PFSK-1 (cell line): ENCODE data around the gene SELENOP.

Experiments
- FOXP2 ChIP-seq: optimal IDR thresholded peaks from 2 replicates; pipeline ENCODE3; 2011; ENCODE audit warnings: borderline replicate concordance, control low read depth, inconsistent platforms; ENCODE audit not compliant: insufficient read depth; ENCODE audit errors: extremely low read length, extremely low read depth
- POLR2AphosphoS5 ChIP-seq: IDR thresholded peaks from 2 replicates; pipeline ENCODE4 v1.6.1; 2012; ENCODE audit warnings: low read depth, mild to moderate bottlenecking, control low read depth, low read length, moderate library complexity
- SIN3A ChIP-seq: IDR thresholded peaks from 2 replicates; pipeline ENCODE4 v1.6.1; 2012; ENCODE audit warnings: mild to moderate bottlenecking, low read length, moderate library complexity, borderline replicate concordance; ENCODE audit not compliant: insufficient read depth
- TAF1 ChIP-seq: IDR thresholded peaks from 2 replicates; pipeline ENCODE4 v1.6.1; 2012; ENCODE audit warnings: low read length, control low read depth, borderline replicate concordance; ENCODE audit not compliant: insufficient read depth
- TF ChIP-seq, protein P1 (sequence below), 2 experiments: IDR thresholded peaks; 2 replicates each; pipeline versions ENCODE4 v1.6.1 to v1.8.0; 2011 to 2012; ENCODE audit warnings: low read depth in 2 of 2, low read length in 2 of 2, control low read depth in 1 of 2, inconsistent platforms in 1 of 2, mild to moderate bottlenecking in 1 of 2, moderate library complexity in 1 of 2; ENCODE audit not compliant: insufficient read depth in 1 of 2

The SELENOP gene

DNA sequence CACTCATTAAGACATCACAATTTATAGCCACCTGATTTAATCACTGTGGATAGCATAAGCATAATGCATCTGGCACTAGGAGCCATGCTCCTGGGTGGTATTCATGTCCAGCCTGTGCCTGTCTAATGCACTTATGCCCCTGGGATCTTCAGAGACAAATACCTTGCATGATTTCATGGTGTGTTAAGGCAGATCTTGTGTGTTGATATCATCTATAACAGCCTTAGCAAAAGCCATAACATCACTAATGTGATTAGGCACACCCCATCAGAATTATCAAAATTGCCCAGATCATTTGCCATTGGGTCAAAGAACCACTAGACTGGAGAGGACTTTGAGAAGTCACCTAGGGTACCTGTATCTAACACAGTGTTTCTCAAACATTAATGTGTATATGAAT is 43.7 kb upstream of the SELENOP start:
- TF ChIP-seq TAF1: no peak

DNA sequence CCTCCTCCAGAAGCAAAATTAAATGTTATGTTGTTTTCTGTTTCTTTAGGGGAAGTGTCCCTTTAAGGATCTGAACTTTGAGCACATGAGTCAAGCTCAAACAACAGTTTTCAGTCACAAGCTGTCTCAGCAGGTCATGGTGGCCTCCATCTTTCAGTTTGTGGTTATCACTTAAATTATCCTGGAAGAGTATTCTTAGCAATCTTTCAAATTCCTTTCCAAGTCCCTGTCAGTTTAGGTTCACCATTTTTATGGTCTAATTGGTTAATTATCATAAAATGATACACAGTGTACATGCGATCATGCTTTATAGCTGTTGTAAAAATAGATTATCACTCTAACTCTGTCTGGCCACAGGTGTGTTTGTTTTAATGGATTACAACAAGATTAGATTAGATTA is 43.1 kb upstream of the SELENOP start:
- TF ChIP-seq, protein P1, sequence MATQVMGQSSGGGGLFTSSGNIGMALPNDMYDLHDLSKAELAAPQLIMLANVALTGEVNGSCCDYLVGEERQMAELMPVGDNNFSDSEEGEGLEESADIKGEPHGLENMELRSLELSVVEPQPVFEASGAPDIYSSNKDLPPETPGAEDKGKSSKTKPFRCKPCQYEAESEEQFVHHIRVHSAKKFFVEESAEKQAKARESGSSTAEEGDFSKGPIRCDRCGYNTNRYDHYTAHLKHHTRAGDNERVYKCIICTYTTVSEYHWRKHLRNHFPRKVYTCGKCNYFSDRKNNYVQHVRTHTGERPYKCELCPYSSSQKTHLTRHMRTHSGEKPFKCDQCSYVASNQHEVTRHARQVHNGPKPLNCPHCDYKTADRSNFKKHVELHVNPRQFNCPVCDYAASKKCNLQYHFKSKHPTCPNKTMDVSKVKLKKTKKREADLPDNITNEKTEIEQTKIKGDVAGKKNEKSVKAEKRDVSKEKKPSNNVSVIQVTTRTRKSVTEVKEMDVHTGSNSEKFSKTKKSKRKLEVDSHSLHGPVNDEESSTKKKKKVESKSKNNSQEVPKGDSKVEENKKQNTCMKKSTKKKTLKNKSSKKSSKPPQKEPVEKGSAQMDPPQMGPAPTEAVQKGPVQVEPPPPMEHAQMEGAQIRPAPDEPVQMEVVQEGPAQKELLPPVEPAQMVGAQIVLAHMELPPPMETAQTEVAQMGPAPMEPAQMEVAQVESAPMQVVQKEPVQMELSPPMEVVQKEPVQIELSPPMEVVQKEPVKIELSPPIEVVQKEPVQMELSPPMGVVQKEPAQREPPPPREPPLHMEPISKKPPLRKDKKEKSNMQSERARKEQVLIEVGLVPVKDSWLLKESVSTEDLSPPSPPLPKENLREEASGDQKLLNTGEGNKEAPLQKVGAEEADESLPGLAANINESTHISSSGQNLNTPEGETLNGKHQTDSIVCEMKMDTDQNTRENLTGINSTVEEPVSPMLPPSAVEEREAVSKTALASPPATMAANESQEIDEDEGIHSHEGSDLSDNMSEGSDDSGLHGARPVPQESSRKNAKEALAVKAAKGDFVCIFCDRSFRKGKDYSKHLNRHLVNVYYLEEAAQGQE (IDR thresholded peaks at IDR 0.05; ENCODE audit: insufficient read depth in 1 of 2, low read depth in 2 of 2, low read length in 2 of 2): no peak
- TF ChIP-seq TAF1 (no peak), FOXP2 (no peak), SIN3A (no peak), POLR2AphosphoS5 (no peak)

- no peak for TF ChIP-seq TAF1
- TF ChIP-seq SIN3A: no peak
Measured at GRCh38 chr5:42852826-42853225, 41.1 kb upstream of the SELENOP start.

- TF ChIP-seq TAF1: no peak
- TF ChIP-seq SIN3A: no peak
- no peak for TF ChIP-seq FOXP2
- no peak for TF ChIP-seq POLR2AphosphoS5
- TF ChIP-seq, protein P1 (IDR thresholded peaks at IDR 0.05; ENCODE audit: insufficient read depth in 1 of 2, low read depth in 2 of 2, low read length in 2 of 2): no peak
Measured at GRCh38 chr5:42851481-42851880, 39.8 kb upstream of the SELENOP start.

DNA sequence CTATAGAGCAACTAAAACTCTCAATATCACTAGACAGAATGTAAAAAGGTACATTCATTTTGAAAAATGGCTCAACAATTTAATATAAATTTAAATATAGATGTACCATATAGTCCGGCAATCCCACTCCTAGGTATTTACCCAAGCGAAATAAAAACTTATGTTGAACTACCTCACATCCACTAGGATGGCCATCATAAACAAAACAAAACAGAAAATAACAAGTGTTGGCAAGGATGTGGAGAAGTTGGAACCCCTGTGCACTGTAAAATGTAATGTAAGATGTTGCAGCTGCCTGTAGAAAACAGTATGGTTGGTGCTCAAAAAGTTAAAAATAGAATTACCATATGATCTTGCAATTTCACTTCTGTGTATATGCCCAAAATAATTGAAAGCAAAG is 36.9 kb upstream of the SELENOP start:
- TF ChIP-seq TAF1 (no peak), POLR2AphosphoS5 (no peak), SIN3A (no peak), FOXP2 (no peak)
- TF ChIP-seq, protein P1 (IDR thresholded peaks at IDR 0.05; ENCODE audit: insufficient read depth in 1 of 2, low read depth in 2 of 2, low read length in 2 of 2): no peak

- TF ChIP-seq FOXP2 (no peak), SIN3A (no peak), TAF1 (no peak), POLR2AphosphoS5 (no peak)
- TF ChIP-seq, protein P1 (IDR thresholded peaks at IDR 0.05; ENCODE audit: insufficient read depth in 1 of 2, low read depth in 2 of 2, low read length in 2 of 2): no peak
Measured at GRCh38 chr5:42843675-42844292, 32.1 kb upstream of the SELENOP start.
